GM18526 (cell line): ENCODE measurements around the gene PSMB3.

Experiments used
- POLR2A ChIP-seq: IDR thresholded peaks from 3 replicates; pipeline ENCODE4 v1.6.1; 2011; ENCODE audit not compliant: insufficient read length; ENCODE audit errors: extremely low read depth

Gene PSMB3

DNA sequence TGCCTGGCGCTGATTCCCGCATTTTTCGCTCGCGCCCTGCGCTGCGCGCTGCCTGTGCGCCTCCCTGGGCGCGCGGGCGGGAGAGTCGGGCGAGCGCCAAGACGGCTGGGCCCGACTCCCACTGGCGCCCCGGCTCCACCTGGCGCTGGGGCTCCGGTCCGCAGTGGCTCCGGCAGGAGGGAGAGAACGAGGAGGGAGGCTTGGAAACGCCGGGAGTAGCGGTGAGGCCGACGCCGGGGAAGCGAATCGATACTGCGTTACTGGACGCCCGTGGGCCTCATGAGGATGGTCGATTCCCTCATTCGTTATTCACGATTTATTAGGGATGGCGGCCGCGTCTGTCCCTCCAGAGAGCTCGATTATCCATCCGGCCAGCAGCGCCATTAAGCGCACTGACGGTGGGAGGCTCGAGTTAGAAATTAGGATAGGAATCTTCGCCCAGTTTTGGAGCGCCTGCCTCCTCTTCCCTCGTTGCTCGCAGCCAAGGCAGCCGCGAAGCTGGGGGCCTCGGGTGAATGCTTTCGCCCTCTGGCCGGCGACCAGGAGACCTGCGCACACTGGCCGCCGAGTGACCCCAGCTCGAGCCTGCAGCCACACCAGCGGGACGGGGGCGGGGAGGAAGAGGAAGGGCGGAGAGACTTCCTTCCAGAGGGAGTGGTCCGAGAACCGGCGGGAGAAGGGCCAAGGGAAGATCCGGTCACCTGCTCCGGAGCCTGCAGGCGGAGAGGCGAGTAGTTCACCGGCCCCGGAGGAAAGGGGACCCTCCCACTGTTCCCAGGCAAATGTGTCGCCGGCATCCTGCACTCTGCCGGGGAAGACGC is 3.1 kb upstream of the PSMB3 start:
- TF ChIP-seq POLR2A, result peak; percentile 51

DNA sequence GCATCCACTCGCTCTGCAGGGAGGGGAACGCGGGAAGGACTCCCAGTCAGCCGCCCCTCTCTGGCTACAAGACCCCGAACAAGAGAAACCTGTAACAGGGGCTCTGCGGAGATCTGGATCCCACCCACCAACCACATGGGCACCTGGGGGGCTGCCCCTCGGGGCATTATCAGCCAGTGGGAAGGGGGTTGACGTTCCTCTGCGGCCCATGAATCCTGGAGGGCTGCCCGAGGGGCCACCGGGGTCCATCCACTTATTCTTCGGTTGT is 2.6 kb upstream of the PSMB3 start:
- no peak for TF ChIP-seq POLR2A

DNA sequence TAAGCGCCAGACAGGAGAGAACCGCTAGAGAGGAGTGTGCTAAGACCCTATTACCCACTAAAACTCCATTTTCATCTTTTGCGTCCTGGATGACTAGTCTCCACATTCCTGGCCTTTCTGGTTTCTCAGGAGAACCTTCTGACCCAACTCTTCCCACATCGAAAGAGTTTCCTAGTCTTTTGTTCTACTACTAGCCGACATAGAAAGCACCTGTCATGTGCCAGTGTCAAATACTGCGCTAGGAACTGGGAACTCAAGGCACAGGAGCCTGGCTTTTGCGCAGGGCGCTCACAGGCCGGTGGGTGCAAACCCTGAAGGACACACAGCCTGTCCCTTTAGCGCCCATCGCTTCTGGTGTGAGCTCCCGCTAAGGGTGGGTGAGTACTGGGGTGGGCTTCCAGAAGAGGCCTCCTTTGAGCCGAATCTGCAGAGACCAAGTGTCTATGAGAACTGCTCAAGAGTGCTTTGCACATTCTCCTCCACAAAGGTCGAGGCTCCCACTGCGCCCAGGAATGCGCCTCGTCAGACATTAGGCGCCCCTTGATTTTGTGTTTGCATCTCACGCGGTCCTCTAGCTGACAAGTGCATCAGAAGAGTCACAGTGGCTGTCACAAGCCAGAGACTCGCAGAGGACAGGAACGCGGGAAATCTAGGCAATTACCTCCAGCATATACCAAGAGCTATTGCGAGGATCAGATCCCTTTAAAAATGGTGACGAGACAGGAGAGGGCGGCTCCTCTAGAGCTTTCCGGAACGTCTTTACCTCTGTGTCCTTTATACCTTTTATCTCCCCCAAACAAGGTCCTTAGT is 2.0 kb upstream of the PSMB3 start:
- TF ChIP-seq POLR2A, result no peak

DNA sequence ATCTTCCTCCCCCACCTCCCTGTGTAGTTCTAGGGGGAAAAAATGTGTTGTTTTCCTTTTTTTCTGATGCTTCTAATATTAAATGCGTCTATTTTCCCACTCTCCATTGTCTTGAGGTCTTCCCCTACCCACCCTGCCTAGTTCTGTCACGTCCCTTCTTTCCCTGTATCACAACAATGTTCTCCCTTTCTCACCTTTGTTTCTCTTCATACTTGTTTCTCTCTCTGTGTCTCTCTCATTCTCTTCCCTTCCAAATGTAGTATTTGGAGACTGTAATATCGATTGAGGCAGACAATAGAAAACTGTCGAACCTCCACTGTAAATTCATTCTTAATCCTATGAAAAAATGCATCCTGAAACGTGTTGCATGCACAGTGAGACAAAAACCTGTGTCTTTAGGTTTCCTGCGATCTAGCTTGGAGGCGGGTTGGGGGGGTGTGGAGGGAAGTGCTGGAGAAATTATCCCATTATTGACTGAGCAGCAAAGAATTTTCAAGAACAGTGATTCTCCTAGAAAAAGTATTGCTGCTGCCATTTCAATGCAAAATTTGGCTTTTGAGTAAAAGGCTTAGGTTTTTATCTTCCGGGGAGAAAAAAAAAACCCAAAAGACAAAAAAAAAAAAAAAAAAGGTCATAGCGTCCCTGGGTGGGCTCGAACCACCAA is 1.3 kb upstream of the PSMB3 start:
- no peak for TF ChIP-seq POLR2A

DNA sequence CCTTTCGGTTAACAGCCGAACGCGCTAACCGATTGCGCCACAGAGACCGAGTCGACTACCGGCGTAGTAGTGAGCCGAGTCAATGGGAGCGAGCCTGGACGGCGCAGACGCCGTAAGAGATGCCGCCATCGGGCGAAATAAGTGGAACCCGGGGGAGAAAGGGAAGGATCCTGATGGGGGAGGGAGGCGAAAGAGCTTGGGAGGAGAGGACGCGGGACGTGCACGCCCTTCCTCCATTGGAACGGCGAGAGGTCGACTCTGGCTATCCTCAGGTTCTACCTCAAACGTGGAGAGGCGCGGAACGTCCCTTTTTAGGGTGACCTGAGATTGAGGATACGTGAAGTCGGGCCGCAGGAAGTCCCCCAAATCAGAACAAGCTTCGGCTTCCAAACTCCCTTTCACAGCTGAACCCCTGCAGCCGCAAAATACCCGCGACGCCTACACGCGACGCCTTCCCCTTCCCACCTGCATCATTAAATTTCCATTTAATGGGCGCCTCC is 683 bp upstream of the PSMB3 start:
- TF ChIP-seq POLR2A, result peak; percentile 20

DNA sequence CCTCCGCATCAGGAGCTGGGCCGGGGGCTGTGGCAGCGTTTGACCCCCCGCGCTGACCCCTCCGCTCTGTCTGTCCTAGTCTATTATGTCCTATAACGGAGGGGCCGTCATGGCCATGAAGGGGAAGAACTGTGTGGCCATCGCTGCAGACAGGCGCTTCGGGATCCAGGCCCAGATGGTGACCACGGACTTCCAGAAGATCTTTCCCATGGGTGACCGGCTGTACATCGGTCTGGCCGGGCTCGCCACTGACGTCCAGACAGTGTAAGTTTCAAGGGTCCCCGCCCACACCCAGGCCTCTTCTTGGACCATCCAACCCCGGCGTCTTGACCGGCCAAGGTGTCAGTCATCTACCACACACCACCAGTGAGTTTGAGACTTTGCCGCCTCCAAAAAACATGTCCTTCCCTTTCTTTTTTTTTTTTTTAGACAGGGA is 548 bp downstream of the PSMB3 start:
- TF ChIP-seq POLR2A, result no peak

DNA sequence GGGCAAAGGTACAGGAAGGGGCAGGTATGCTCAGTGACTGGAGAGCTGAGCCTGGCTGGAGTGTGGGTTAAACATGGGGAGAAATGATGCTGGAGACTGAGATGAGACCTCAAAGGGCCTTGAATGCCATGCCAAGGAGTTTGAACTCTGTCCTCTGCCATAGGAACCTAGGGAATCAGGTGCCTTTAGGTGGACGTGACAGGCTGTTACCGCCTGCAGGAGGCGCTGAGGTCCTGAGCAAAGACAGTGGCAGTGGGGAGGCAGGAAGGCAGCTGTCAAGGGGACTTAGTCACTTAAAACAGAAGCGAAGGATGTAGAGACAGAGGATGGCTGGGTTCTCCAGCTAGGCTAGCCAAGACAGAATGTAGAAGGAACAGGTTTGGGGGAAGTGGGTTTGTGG is 9.1 kb downstream of the PSMB3 start:
- TF ChIP-seq POLR2A, result no peak

DNA sequence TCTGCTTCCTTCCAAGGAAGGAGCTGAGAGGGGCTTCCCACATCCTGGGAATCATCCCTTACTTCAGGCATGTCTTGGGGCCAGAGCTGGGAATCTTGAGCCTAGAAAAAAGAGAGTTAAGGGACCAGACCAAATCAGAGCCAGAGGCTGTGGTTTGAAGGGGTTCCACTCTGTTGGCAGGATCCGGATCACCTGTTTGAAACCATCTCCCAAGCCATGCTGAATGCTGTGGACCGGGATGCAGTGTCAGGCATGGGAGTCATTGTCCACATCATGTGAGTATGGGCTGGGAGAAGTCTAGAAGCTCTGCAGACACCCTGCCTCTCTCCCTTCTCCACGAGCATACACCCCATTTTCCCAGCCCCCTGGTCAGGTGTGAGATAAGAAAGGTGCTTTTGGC is 9.7 kb downstream of the PSMB3 start:
- TF ChIP-seq POLR2A, result no peak

DNA sequence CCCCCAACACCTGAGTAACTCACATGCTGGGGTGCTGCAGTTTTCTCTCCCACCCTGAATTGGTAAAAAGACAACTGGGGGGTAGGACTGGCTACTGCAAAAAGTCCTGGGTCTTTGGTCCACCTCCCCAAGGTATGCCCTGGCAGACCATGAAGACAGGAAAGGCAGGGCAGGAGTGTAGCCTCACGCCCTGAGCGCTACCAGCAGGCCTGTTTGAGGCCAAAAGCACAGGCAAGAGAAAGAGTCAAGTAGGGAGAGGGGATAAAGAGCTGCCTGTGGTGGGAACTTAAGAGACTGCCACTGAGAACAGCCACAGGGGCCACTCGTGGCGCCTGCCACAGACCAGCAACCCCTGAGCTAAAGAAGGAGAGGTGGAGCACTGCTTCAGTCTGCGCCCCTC is 13.8 kb downstream of the PSMB3 start:
- no peak for TF ChIP-seq POLR2A

DNA sequence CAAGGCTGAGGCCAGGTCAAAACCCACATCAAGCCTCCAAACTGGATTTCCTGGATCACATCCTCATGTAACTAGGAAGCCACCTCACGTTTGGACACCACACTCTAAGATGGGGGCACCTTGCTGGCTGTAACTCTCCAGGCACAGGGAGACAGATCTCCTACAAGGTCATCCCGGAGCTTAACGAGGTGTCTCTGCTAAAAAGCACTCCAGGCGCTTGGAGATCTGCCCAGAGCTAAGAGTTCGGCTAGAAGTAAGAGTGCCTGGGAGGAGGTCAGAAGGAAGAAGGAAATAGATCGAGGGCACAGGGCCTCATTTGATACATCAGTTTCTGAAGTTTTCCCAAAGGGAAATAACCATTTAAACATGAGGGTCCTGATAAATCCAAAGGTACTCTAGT is 15.9 kb downstream of the PSMB3 start:
- TF ChIP-seq POLR2A, result no peak

DNA sequence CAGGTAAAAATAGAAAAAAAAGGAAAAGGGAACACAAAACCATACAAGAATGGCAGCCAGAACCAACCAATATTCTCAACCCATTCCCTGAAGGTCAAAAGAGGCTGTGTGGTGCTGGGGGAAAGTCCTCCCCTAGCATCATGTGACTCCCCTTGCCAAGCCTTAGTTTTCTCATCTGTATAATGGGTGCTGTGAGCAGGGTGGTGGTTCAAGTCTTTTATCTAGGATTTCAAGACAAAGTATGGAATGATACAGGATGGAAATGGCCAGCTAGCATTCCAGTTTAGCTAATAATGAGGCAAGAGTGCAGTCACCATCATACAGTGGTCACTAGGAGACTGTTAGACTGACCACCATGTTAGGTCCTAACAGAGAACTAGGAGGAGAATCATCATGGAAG is 20.7 kb downstream of the PSMB3 start:
- TF ChIP-seq POLR2A, result no peak

DNA sequence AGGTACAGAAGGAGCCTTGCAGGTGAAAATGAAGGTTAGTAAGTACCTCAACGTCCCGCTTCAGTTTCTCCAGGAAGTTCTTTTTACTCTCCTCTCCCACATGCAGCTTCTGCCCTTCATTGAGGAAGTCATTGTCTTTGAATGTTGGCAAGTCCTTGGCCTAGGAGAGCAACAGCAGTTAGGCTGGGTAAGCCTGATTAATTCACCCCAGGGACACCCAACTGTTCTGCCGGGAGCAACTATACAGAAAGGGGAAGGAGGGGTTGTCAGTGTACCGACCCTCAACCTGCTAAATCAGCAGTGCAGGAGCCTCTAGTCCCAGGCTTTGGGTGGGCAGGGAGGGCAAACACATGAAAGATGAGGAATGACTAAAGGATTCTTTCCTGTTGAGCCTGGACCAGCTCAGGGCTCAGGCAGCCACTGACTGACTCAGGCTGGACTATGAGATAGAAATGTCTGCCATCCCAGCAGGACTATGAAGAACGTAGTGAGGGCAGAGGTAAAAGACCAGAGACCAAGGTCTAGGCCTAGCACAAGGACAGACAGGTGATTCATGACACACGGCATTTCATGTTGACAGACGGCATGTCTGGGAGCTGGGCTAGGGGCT is 25.2 kb downstream of the PSMB3 start:
- TF ChIP-seq POLR2A, result no peak

DNA sequence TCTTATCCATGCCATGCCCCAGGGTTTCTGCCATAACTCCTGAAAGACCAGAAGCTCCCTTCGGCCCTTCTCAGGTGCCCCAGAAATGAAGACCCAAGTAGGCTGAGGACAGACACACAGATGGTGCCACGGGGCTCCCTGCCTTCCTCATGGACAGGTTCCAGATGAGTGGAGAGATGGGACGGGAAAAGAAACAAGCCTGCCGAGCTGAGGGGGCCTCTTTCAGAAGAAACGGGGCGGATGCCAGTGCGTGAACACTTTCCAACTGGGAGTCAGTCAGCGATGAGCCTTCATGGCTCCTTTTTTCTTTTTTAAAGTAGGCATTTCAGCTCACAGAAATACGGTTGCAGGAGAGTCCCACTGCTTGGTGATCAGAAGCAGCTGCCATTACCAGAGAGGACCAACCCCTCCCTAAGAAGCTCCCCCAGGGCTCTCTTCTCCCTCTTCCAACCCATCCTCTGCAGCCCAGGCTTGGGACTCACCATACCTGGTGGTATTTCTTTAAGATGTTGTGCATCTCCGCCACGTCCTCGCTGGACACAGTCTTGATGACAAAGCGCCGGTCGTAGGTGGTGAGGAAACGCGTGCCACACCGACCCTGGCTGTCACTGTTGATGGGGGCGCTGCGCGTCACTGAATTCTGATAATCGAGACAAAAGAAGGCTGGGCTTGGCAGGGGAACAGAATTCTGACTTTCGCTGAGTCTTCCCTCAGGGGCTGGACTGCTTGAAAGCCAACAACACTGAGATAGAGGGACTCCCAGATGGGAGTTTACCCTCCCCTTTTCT is 27.6 kb downstream of the PSMB3 start:
- TF ChIP-seq POLR2A, result no peak

DNA sequence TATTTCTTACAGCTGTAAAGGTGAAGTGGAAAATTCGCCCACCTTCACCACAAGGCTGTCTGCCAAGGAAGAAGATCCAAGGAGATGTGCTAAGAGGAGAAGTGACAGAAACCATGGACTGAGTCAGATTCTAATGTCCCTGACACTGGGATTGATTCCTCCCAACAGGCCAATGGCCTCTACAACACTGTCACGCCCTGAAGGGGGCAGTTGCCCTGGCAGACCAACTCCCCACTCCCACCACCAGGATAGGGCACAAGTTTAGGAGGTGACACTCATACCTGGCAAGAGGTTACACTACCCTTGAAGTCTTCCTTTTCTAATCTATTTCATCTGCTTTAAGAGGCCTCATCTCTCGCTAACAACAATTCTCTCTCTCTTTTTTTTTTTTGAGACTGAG is 30.7 kb downstream of the PSMB3 start:
- TF ChIP-seq POLR2A, result no peak

DNA sequence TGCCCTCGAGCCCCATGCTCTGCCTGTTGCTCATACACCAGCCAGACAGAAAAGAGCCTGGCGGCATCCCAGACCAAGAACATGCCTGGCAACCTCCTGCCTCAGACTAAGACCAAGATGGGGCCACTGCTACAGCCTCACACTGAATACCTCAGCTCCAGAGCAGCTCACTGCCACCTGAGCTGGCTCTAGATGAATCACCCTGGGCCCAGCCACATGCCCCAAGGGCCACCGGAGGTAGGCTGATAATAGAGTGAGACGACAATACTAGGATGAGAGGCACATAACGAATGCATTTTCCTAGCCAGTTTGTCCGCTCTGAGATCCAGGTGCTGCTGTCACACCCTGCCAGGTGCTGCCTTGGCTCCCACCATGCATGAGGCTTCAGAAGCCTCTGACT is 33.8 kb downstream of the PSMB3 start:
- TF ChIP-seq POLR2A, result no peak
